NCI-H524 (cell line): ENCODE data around the gene ZYG11B.
"Not testable (repeated sequence)": the region's sequence is repeated elsewhere in the genome, so short reads cannot be mapped to it uniquely, and the experiment has no call there.

Source experiments
- DNase-seq, 2 experiments: peaks; one replicate each; lab custom pipeline; 2025; lab: John Stamatoyannopoulos, UW

Gene ZYG11B

DNA sequence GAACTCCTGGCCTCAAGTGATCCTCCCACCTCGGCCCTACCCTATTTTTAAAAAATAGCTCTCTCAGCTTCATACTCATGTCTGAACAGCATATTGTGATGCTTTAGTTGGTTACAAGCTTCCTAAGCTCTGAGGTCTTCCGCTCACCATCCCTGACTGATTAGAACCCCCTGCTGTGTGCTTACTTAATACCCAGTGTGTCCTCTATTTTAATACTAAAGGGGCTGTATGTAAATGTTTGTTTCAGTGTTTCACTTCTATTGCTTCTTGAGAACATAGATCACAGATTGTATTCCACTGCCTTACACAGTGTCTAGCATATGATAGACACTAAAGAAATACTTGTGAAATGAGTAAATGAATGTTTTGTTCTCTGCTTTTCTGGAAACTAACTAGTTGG is 29.8 kb downstream of the ZYG11B start:
- DNase-seq: no peak

DNA sequence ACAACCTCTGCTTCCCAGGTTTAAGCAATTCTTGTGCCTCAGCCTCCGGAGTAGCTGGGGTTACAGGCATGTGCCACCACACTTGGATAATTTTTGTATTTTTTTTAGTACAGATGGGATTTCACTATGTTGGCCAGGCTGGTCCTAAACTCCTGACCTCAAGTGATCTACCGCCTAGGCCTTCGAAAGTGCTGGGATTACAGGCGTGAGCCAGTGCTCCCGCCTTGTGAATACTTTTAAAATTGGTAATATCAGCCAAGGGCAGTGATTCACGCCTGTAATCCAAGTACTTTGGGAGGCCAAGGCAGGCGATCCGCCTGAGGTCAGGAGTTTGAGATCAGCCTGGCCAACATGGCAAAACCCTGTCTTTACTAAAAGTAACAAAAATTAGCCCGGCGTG is 33.7 kb downstream of the ZYG11B start:
- no peak for DNase-seq

DNA sequence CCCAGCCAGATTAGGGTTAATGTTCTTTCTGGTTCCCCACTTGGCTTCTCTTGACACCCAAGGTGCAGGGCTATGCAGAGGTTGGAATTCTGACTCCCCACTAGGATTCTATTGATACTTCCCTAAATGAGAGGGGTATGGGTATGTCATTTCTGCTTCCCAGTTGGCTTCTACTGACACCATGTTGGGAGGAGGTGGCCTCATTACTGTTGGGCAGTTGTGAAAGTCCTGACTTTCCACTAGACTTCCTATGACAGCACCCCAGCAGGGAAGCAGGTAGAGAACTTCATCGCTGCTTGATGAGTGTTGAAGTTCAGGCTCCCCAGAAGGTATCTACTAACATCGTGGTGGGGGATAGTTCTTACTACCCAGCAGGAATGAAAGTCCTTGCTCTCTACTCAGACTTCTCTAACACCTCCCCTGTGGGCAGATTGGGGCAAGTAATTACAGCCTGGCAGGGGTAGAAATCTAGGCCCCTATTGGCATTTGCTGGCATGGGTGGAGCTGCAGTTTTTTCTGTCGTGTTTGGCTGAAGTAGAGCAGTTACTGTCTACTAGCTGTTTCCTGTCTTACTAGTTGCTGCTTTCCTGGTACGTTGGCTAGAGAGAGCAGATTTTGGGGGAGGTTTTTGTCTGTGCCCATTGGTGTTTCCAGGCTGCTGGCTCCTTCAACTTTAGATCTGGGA is 41.5 kb downstream of the ZYG11B start:
- no peak for DNase-seq

DNA sequence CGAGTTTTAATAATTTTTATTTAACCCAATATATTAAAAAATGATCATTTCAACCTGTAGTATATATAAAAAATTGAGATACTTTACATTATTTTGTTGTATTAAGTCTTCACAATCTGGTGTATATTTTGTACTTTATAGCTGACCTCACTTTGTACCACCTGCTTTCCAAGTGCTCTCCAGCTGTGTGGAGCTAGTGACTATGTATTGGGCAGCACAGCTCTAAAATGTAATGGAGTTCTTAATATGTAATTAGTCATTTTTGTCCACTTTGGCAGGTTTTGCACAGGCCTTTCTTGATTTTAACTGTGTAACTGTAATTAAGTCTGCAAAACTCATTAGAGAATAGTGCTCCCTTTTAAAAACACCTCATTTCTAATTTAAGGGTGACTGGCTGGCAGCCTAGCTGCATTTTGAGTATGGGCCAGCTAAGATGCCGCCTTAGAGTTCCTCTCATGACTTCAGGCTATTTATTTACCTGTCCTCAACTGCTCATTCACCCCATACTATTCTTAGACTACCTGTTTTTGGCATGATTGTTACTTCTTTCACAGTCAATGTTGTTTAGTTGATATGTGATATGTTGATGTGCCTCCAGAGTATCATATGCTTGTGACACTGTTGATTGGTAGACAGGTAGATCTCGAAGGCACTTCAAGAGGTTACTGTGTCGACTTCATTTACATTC is 43.2 kb downstream of the ZYG11B start:
- no peak for DNase-seq

DNA sequence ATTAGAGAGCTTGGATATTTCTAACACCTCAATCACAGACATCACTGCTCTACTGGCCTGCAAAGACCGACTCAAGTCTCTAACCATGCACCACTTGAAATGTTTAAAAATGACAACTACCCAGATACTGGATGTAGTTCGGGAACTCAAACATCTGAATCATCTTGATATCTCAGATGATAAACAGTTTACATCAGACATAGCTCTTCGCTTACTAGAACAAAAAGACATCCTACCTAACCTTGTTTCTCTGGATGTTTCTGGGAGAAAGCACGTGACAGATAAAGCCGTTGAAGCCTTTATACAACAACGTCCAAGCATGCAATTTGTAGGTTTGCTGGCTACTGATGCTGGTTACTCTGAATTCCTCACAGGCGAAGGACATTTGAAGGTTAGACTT is 45.1 kb downstream of the ZYG11B start:
- no peak for DNase-seq

DNA sequence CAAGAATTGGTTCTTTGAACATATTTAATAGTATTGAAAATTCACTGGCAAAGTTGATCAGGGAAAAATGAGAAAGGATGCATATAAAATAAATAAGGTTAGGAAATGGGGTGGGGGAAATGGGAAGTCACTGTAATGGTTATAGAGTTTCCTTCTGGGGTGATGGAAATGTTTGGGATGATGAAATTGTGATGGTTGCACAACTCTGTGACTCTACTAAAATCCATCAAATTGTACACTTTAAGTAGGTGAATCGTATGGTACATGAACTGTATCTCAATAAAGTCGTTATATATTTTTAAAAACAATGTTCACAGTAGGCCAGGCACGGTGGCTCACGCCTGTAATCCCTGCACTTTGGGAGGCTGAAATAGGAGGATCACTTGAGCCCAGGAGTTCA is 59.9 kb downstream of the ZYG11B start:
- no peak for DNase-seq

DNA sequence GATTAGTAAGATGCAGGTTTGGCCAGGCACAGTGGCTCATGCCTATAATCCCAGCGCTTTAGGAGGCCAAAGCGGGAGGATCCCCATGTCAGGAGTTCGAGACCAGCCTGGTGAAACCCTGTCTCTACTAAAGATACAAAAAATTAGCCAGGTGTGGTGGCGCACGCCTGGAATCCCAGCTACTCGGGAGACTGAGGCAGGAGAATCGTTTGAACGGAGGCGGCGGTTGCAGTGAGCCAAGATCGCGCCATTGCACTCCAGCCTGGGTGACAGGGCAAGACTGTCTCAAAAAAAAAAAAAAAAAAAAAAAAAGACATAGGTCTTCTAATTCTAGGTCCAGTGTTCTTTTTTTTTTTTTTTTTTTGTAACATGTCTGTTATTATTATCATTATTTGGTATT is 64.2 kb downstream of the ZYG11B start:
- not testable (repeated sequence) for DNase-seq

DNA sequence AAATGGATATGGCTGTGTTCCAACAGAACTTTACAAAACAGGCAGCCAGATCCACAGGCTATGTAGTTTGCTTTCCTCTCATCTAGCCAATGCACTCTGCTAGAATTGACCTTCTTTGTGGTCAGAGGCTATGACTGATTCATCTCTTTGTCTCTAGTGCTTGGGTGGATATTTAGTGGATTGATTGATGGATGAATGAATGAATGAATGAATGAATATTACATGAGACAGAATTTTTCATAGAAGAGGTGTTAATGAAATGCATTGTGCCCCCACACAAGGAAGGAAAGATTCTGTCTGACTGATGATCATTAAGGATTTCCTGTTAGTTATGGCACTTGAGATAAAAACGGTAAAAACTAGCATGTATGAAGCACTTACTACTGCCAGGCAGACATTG is 65.8 kb downstream of the ZYG11B start:
- no peak for DNase-seq

DNA sequence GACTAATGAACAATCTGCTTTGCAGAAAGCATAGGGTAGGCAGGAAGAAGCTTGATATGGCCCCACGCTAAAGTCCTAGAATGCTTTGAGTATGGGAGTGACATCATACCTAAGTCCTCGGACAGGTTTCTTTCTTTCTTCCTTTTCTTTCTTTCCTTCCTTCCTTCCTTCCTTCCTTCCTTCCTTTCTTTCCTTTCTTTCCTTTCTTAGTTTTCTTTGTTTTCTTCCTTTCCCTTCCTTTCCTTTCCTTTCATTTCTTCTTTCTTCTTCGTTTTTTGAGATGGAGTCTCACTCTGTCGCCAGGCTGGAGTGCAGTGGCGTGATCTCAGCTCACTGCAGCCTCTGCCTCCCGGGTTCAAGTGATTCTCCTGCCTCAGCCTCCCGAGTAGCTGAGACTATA is 67.5 kb downstream of the ZYG11B start:
- not testable (repeated sequence) for DNase-seq

DNA sequence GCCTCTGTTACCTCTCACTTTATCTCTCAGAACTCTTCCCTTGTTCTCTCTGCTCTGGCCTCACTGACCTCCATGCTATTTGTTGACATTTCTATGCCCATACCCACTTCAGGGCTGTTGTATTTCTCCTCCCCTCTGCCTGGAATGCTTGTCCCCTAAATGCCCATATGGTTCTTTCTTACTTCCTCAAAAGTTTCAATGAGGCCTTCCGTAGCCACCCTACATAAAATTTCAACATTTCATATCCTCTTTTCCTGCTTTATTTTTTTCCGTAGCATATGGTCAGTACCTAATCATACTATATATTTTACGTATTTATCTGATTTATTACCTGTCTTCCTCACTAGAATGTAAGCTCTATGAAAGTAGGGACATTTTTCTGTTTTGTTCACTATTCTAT is 69.2 kb downstream of the ZYG11B start:
- DNase-seq: no peak

DNA sequence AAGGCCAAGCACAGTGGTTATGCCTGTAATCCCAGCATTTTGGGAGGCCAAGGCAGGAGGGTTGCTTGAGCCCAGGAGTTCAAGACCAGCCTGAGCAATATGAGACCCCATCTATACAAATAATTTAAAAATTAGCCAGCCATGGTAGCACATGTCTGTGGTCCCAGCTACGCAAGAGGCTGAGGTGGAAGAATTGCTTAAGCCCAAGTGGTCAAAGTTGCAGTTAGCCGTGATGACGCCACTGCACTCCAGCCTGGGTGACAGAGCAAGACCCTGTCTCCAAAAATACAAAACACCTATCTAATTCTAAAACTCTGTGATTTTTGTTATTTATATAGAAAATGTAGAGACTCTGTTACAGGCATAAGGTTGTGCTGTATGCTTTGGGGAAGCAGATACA is 72.1 kb downstream of the ZYG11B start:
- DNase-seq: no peak

DNA sequence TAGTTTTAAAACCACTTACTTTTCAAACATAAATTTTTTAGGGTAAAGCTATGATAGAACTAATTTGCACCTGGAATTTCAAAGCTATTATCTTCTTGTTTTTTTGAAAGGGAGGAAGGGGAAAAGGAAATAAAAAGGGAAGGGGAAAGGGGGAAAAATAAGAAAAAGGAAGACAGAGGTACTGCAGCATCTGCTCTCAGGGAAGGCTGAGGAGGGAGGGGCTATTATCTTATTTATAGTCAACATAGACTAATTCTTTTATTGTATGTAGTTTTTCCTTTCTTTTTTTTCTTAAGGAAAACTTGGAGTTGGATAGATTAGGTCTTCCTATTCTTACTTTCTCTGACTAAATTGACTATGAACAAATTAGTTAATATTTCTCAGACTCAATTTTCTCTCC is 74.8 kb downstream of the ZYG11B start:
- no peak for DNase-seq

DNA sequence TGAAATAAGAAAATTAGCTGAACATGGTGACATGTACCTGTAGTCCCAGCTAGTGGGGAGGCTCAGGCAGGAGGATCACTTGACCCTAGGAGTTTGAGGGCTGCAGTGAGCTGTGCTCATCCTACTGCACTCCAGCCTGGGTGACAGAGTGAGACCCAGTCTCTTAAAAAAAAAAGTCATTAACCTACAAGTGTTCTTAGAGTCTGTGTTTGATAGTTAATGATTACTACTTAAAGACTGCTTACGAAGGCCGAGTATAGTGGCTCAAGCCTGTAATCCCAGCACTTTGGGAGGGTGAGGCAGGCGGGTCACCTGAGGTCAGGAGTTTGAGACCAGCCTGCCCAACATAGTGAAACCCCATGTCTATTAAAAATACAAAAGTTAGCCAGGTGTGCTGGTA is 77.8 kb downstream of the ZYG11B start:
- DNase-seq: not testable (repeated sequence)

DNA sequence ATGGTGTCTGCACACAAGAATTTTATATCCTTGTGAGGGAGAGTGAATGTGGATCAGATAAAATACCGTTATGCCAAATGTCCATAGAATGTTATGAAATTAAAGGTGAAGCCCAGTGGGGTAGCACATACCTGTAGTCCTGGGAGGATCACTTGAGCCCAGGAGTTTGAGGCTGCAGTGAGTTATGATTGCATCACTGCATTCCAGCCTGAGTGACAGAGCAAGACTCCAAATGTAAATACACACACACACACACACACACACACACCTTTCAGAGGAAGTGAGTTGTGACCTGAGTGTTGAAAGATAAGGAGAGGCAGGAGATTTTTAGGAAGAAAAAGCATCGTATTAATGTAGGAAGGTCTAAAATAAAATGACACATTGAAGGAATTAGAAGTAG is 88.2 kb downstream of the ZYG11B start:
- DNase-seq: no peak

DNA sequence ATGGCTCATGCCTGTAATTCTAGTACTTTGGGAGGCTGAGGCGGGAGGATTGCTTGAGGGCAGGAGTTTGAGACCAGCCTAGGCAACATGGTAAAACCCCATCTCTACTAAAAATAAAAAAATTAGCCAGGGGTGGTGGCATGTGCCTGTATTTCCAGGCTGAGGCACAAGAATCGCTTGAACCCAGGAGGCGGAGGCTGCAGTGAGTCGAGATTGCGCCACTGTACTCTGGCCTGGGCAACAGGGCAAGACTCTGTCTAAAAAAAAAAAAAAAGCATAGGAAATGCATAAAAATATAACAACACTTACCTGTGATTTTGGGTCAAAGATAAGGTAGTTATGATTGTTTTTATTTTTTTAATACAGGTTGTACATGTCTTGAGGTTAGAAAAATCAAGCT is 94.6 kb downstream of the ZYG11B start:
- not testable (repeated sequence) for DNase-seq

DNA sequence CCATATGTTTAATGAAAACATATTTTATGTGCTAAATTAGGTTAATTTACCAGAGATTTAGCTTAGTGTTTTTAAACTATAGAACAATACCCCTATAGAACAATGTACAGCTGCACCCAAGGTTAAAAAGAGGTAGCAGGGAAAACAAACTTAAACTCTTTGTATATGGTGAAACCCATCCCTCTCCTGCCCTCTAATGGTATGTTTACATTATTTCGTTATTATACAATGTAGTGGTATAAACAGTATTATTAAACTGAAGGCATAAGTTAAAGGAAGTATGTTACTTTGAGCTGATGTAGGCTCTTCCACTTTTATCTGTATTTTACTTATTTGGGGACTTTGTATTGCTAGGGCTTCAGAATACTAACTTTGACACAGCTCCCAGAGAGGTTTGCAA is 99.6 kb downstream of the ZYG11B start:
- peak in 1 of 2 experiments; percentile 23 for DNase-seq

DNA sequence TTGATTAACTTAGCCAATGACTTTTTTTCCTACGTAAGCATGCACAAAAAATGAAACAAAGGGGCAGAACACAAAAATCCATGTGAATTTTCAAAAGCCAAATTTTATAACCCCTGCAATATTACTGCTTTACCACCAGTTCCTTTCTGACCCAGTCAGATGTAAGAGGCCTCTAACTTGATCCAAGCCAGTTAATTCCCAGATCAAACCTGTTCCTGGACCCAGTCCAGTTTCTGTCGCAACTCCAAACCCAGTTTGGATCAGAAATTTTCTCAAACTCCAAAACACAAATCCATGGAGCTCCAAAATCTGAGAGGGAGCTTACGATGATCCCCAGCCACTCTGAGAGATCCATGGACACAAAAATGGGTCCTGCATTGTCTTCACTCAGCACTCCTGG is 108.5 kb downstream of the ZYG11B start:
- DNase-seq: no peak

DNA sequence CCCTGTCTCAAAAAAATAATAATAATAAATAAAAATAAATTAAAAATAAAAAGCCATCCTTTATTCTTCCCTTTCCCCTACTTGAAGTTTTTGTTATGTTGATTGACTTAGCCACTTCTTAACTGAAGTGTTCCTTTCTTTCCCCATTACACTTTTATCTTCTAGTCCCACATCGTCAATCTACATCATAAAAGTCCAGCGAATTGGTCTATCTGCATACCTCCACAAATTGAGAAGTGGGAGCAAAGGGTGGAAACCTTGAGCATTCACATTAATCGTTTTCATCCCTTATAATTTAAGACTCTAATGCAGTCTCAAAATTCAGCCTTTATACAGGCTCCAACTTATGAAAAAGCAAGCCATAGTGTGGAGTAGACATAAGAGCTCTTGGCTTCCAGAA is 109.8 kb downstream of the ZYG11B start:
- no peak for DNase-seq

DNA sequence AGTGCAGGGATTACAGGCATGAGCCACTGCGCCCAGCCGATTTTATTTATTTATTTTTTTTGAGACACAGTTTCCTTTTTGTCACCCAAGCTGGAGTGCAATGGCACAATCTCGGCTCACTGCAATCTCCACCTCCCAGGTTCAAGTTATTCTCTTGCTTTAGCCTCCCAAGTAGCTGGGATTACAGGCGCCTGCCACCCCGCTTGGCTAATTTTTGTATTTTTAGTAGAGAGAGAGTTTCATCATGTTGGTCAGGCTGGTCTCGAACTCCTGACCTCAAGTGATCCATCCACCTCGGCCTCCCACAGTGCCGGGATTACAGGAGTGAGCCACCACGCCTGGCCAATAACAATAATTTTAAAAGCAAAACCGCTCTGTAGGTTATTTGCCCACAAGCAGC is 112.9 kb downstream of the ZYG11B start:
- not testable (repeated sequence) for DNase-seq

DNA sequence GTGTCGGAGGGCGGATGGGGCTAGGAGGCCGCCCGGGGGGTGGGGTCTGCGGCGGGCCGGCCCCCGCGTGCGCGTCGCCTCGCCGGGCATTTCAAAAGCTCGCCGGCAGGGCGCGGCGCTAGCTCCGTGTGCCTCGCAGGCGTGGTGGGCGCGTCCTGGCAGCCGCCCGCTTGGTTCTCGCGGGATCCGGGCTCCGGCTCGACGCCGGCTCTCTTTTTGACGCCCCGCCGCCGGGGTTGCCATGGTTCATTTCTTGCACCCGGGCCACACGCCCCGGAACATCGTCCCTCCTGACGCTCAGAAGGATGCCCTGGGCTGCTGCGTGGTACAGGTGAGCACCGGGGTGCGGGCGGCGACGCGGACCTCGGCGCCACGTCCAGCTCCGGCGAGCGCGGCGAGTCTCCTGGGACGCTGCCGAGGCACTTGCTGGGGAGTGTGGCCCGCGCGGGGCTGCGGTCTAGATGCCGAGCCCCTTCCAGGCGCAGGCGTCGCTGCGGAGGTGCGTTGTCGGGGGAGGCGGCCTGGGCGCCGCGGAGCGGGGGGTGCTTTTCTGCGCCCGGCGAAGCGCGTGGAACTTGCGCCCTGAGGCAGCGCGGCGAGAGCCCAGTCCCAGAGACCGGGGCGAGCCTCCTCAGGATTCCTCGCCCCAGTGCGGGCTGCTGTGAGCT is 116.5 kb downstream of the ZYG11B start, which contains the start of gene ZYG11A:
TSS of gene ZYG11A (plus strand) at position 118 of the 668 bp plus-strand sequence. CDS start at position 242, 124 bp downstream.
- peak; percentile 71 to 87 for DNase-seq

DNA sequence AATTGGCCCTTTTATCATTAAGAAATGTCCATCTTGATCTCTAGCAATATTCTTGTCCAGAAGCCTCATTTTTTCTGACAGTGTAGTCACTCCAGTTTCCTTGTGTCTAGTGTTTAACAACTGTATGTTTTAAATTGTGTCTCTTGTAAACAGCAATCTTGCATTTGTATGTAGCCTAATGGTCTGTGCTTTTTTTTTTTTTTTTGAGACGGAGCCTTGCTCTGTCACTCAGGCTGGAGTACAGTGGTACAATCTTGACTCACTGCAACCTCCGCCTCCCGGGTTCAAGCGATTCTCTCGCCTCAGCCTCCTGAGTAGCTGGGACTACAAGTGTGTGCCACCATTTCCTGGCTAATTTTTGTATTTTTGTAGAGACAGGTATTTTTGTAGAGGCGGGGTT is 118.9 kb downstream of the ZYG11B start:
- not testable (repeated sequence) for DNase-seq

DNA sequence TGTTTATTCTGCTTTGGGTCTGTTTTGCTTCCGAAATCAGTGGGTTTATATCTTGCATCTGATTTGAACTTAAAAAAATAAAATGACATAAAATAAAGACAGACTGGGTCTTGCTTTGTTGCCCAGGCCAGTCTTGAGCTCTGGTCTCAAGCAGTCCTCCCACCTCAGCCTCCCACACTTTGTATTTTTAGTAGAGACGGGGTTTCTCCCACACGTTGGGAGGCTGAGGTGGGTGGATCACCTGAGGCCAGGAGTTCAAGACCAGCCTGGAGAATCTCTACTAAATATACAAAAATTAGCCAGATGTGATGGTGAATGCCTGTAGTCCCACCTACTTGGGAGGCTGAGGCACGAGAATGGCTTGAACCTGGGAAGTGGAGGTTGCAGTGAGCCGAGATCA is 122.2 kb downstream of the ZYG11B start:
- DNase-seq: no peak

DNA sequence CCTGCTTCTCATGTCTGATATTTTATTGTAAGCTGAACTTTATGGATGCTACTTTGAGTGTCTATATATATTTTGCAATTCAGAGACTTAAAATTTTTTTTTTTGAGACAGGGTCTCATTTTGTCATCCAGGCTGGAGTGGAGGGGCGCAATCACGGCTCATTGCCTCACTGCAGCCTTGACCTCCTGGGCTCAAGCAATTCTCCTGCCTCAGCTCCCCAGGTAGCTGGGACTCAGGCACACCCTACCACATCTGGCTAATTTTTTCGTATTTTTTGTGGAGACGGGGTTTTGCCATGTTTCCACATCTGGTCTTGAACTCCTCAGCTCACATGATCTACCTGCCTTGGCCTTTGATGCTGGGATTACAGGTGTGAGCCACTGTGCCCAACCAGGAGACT is 124.7 kb downstream of the ZYG11B start:
- no peak for DNase-seq
